Heart left ventricle (tissue), 13 donors: ENCODE measurements around the gene BMPR1A.

ENCODE experiments used
- CTCF ChIP-seq, 12 donors: fragments of 200-600 bp; sonication (generic) in 4 of 12; IDR thresholded peaks; one replicate each; pipeline versions ENCODE4 v1.5.0 to v1.8.0; 2018 to 2022; ENCODE audit warnings: antibody characterized with exemption in 12 of 12, mild to moderate bottlenecking in 5 of 12
- POLR2A ChIP-seq, 2 donors: fragments of 450-650 bp; IDR thresholded peaks; one replicate each; pipeline ENCODE4 v1.6.1; 2017; ENCODE audit warnings: antibody characterized with exemption in 2 of 2, mild to moderate bottlenecking in 2 of 2, moderate library complexity in 2 of 2
- donor health status: ischemic (EF 13 %, LVEDD 7.1; RV severe dilation, severe dysfunction).
- donor health status: DM: no; HTN: yes; CAD: no.
- donor health status: DM: no; HTN: no; CAD: no.
- donor health status: ischemic (EF 25% LVEDD 6.9; RV normal size, moderate dysfunction).
- donor health status: ischemic (EF 25% LVEDD 5.7; RV mildly dilated, moderate dysfunction).
- donor health status: ischemic (EF 35%, LVEDD 5.7; RV mildly dilated, moderate dysfunction).
- donor health status: nonischemic (EF 11% LVEDD 7.7; RV severe dilation, severe dysfunction).
- donor health status: DM: yes; HTN: yes; CAD: no.
- donor health status: PGD.
- donor health status: ischemic (EF 29% LVEDD 5.4; RV normal size, mild dysfunction).
- donor health status: nonischemic (EF 23%, LVEDD 6.1; RV moderate dilation, normal function).

GRCh38 chr10:86872757-86873156, 116.3 kb downstream of the BMPR1A start:
- TF ChIP-seq CTCF (IDR thresholded peaks at IDR 0.05) (no peak), POLR2A (IDR thresholded peaks at IDR 0.05) (no peak)
